Liver (tissue), 9 donors: Measurements from ENCODE around the gene TULP4. TPM values are rescaled to one million over a fixed set of nuclear protein-coding genes. Genes with fewer than 3 reads are reported as not detected.

Experiments used
- DNase-seq: peaks from one replicate; pipeline ENCODE4 v3.0.0-alpha.2; 2017; ENCODE audit warnings: low spot score
- H3K27ac ChIP-seq, 2 donors: one replicate each; pipeline ENCODE4 v1.7.0; 2013; ENCODE audit warnings: inconsistent platforms in 2 of 2, low read length in 2 of 2, control low read depth in 1 of 2, low read depth in 1 of 2, mild to moderate bottlenecking in 1 of 2
- H3K27me3 ChIP-seq, 4 donors: one replicate each; pipeline versions ENCODE4 v1.6.1 to v1.7.0; 2013; ENCODE audit warnings: low read length in 3 of 4, inconsistent platforms in 1 of 4, mild to moderate bottlenecking in 1 of 4, moderate library complexity in 1 of 4; ENCODE audit not compliant: control insufficient read depth in 4 of 4, insufficient read depth in 4 of 4
- H3K36me3 ChIP-seq, 4 donors: one replicate each; pipeline versions ENCODE4 v1.6.1 to v1.7.0; 2013; ENCODE audit warnings: low read length in 3 of 4, mild to moderate bottlenecking in 3 of 4, low read depth in 1 of 4, moderate library complexity in 1 of 4; ENCODE audit not compliant: control insufficient read depth in 4 of 4, insufficient read depth in 3 of 4
- H3K4me1 ChIP-seq, 4 donors: one replicate each; pipeline versions ENCODE4 v1.6.1 to v1.7.0; 2013; ENCODE audit warnings: low read length in 3 of 4, mild to moderate bottlenecking in 3 of 4, moderate library complexity in 1 of 4; ENCODE audit not compliant: control insufficient read depth in 4 of 4, insufficient read depth in 4 of 4
- H3K4me3 ChIP-seq, 3 donors: one replicate each; pipeline versions ENCODE4 v1.6.1 to v1.7.0; 2013; ENCODE audit warnings: low read length in 3 of 3, control low read depth in 1 of 3, low read depth in 1 of 3, mild to moderate bottlenecking in 1 of 3
- H3K9ac ChIP-seq, 2 donors: one replicate each; pipeline ENCODE4 v1.7.0; 2013; ENCODE audit warnings: low read length in 2 of 2, mild to moderate bottlenecking in 2 of 2, moderate library complexity in 2 of 2, control low read depth in 1 of 2, low read depth in 1 of 2
- H3K9me3 ChIP-seq, 4 donors: one replicate each; pipeline versions ENCODE4 v1.6.1 to v1.7.0; 2013; ENCODE audit warnings: low read length in 3 of 4; ENCODE audit not compliant: control insufficient read depth in 4 of 4
- ATF3 ChIP-seq: IDR thresholded peaks from 2 replicates; pipeline ENCODE4 v1.6.1; 2016; ENCODE audit warnings: antibody characterized with exemption
- CTCF ChIP-seq: fragments of 150-350 bp; IDR thresholded peaks from 2 replicates; pipeline ENCODE4 v1.5.1; 2017; ENCODE audit warnings: improper control_type of control experiment, low read depth, low read length; ENCODE audit not compliant: missing input control
- EGR1 ChIP-seq, 2 donors: IDR thresholded peaks; 2 replicates each; pipeline ENCODE4 v1.6.1; 2016 to 2018; ENCODE audit warnings: antibody characterized with exemption in 2 of 2, low read depth in 2 of 2
- FOXA1 ChIP-seq: IDR thresholded peaks from 2 replicates; pipeline ENCODE4 v1.6.1; 2016; ENCODE audit warnings: antibody characterized with exemption
- FOXA2 ChIP-seq: IDR thresholded peaks from 2 replicates; pipeline ENCODE4 v1.6.1; 2016; ENCODE audit warnings: antibody characterized with exemption
- GABPA ChIP-seq, 2 donors: IDR thresholded peaks in 1 of 2; conservative IDR thresholded peaks in 1 of 2; 2 replicates each; pipeline ENCODE4 v1.6.1; 2016; ENCODE audit warnings: antibody characterized with exemption in 2 of 2, mild to moderate bottlenecking in 1 of 2, moderate library complexity in 1 of 2
- HNF4A ChIP-seq, 2 donors: conservative IDR thresholded peaks; 2 replicates each; pipeline ENCODE4 v1.6.1; 2016; ENCODE audit warnings: antibody characterized with exemption in 2 of 2, mild to moderate bottlenecking in 2 of 2
- HNF4G ChIP-seq: IDR thresholded peaks from 2 replicates; pipeline ENCODE4 v1.6.1; 2016; ENCODE audit warnings: antibody characterized with exemption
- JUND ChIP-seq, 2 donors: IDR thresholded peaks; 2 replicates each; pipeline ENCODE4 v1.6.1; 2016; ENCODE audit warnings: antibody characterized with exemption in 2 of 2
- MAX ChIP-seq: IDR thresholded peaks from 2 replicates; pipeline ENCODE4 v1.6.1; 2016; ENCODE audit warnings: antibody characterized with exemption
- NR2F2 ChIP-seq: IDR thresholded peaks from 2 replicates; pipeline ENCODE4 v1.6.1; 2016; ENCODE audit warnings: antibody characterized with exemption
- RAD21 ChIP-seq, 2 donors: IDR thresholded peaks; 2 replicates each; pipeline ENCODE4 v1.6.1; 2016; ENCODE audit warnings: antibody characterized with exemption in 2 of 2, mild to moderate bottlenecking in 2 of 2
- REST ChIP-seq: IDR thresholded peaks from 2 replicates; pipeline ENCODE4 v1.6.1; 2016; ENCODE audit warnings: antibody characterized with exemption, mild to moderate bottlenecking
- RXRA ChIP-seq, 2 donors: IDR thresholded peaks; 2 replicates each; pipeline ENCODE4 v1.6.1; 2017 to 2018; ENCODE audit warnings: antibody characterized with exemption in 2 of 2, mild to moderate bottlenecking in 1 of 2
- SP1 ChIP-seq: IDR thresholded peaks from 2 replicates; pipeline ENCODE4 v1.6.1; 2018; ENCODE audit warnings: antibody characterized with exemption, mild to moderate bottlenecking
- TAF1 ChIP-seq: conservative IDR thresholded peaks from 2 replicates; pipeline ENCODE4 v1.6.1; 2016; ENCODE audit warnings: antibody characterized with exemption, mild to moderate bottlenecking
- YY1 ChIP-seq: IDR thresholded peaks from 2 replicates; pipeline ENCODE4 v1.6.1; 2016; ENCODE audit warnings: antibody characterized with exemption, mild to moderate bottlenecking
- ZBTB33 ChIP-seq: IDR thresholded peaks from 2 replicates; pipeline ENCODE4 v1.6.1; 2016; ENCODE audit warnings: antibody characterized with exemption
- WGBS: extraction: QIAGEN DNeasy Blood & Tissue Kit; methylation state at CpG from one replicate; pipeline ENCODE4 v1.1.7; 2013; 5-methylcytosine and 5-hydroxymethylcytosine counted together
- polyA plus RNA-seq, 2 donors: library from polyadenylated mRNA; stranded (reverse) in 1 of 2; unstranded in 1 of 2; fragments of 200-250 nt in 1 of 2; fragments of >200 nt in 1 of 2; fragmentation: Nextera tagmentation in 1 of 2; extraction: Ambion mirVana in 1 of 2; gene quantifications; one replicate each; pipeline versions ENCODE4 v1.2.1 to v1.2.3, GENCODE V29; 2013 to 2015
- total RNA-seq, 2 donors: library from RNA; depleted of rRNA; stranded (reverse); fragments of >200 nt; gene quantifications; one replicate each; pipeline ENCODE4 v1.2.3, GENCODE V29; 2014
- donor health status: healthy.
- donor health status: healthy.
- donor health status: healthy.
- donor health status: healthy.
- donor health status: healthy.

The TULP4 gene
- total and polyA plus RNA-seq, 4 donors = 2.2 to 53.3 (median 18.0) TPM

GRCh38 chr6:158544428-158544827 lies 232.2 kb downstream of the TULP4 start:
- 92% methylated on average over 12 of the region's 12 CpGs for WGBS
- Histone ChIP-seq H3K27ac (no peak overlapping the region), H3K4me3 (no peak overlapping the region), H3K4me1 (no peaks in the 10 kb centered on the region), H3K27me3 (no peaks in the 10 kb centered on the region), H3K9me3 (no peaks in the 10 kb centered on the region), H3K9ac (no peak overlapping the region), H3K36me3 (no peaks in the 10 kb centered on the region)
- TF ChIP-seq ATF3 (no peak), HNF4G (no peak), YY1 (no peak), ZBTB33 (no peak), GABPA (IDR thresholded peaks at IDR 0.05 in 1 of 2, conservative IDR thresholded peaks at IDR 0.05 in 1 of 2) (no peak), FOXA2 (no peak), HNF4A (conservative IDR thresholded peaks at IDR 0.05) (no peak), NR2F2 (no peak), FOXA1 (no peak), EGR1 (IDR thresholded peaks at IDR 0.05; ENCODE audit: low read depth in 2 of 2) (no peak), TAF1 (no peak), JUND (IDR thresholded peaks at IDR 0.05) (no peak), RAD21 (IDR thresholded peaks at IDR 0.05) (no peak)
- DNase-seq = no peak

GRCh38 chr6:158545043-158545966 lies 233.0 kb downstream of the TULP4 start:
- Histone ChIP-seq H3K9ac (no peak overlapping the region), H3K36me3 (no peaks in the 10 kb centered on the region), H3K27ac (no peak overlapping the region), H3K9me3 (no peaks in the 10 kb centered on the region), H3K4me3 (no peak overlapping the region), H3K4me1 (no peaks in the 10 kb centered on the region), H3K27me3 (no peaks in the 10 kb centered on the region)
- TF ChIP-seq GABPA (IDR thresholded peaks at IDR 0.05 in 1 of 2, conservative IDR thresholded peaks at IDR 0.05 in 1 of 2) (no peak), SP1 (no peak), CTCF (no peak), EGR1 (IDR thresholded peaks at IDR 0.05; ENCODE audit: low read depth in 2 of 2) (no peak), NR2F2 (no peak), RXRA (IDR thresholded peaks at IDR 0.05) (no peak), FOXA2 (no peak), FOXA1 (no peak), YY1 (no peak), REST (no peak), ZBTB33 (no peak), HNF4A (conservative IDR thresholded peaks at IDR 0.05) (no peak), MAX (no peak), ATF3 (no peak), JUND (IDR thresholded peaks at IDR 0.05) (no peak), TAF1 (no peak), RAD21 (IDR thresholded peaks at IDR 0.05) (no peak), HNF4G (no peak)
- 83% methylated on average over 30 of the region's 30 CpGs for WGBS
- DNase-seq = no peak
